Measurements from ENCODE around the gene PLEKHA5.

PLEKHA5 gene

GRCh38 chr12:19190292-19191031 is 60.9 kb downstream of the PLEKHA5 start:
- in situ Hi-C loops (cut with MboI; ENCODE audit: low pct_unique_long_range_greater_than_20kb, low sequenced_read_pairs): no loop called here
- DNase-seq: peak; percentile 82

DNA sequence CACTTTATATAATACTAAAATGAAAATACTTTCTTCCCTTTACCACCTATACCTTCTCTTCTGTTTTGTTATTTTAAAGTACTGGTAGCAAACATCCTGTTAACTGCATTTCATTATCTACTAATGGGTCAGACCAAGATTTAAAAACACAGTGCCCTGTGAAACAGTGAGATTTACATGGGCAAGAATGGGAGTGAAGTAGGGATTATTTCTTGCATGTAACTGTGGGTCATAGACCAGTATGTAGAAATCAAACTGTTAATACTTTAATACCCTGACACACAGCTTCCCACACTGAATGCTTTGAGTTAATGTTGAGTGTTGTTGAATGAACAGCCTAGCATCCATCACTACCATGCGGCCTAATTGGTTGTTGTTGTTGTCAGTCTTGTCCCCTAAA is 61.6 kb downstream of the PLEKHA5 start:
- no peak for DNase-seq
- in situ Hi-C loops (cut with MboI; ENCODE audit: low pct_unique_long_range_greater_than_20kb, low sequenced_read_pairs): no loop called here

- in situ Hi-C loops (cut with MboI; ENCODE audit: low pct_unique_long_range_greater_than_20kb, low sequenced_read_pairs): no loop called here
Observed at GRCh38 chr12:19191563-19191962, 62.0 kb downstream of the PLEKHA5 start.

GRCh38 chr12:19192710-19193109 is 63.2 kb downstream of the PLEKHA5 start:
- in situ Hi-C loops (cut with MboI; ENCODE audit: low pct_unique_long_range_greater_than_20kb, low sequenced_read_pairs): no loop called here
- DNase-seq: no peak

More at GRCh38 chr12:19191563-19191962, 62.0 kb downstream of the PLEKHA5 start:
- no peak for DNase-seq

DNA sequence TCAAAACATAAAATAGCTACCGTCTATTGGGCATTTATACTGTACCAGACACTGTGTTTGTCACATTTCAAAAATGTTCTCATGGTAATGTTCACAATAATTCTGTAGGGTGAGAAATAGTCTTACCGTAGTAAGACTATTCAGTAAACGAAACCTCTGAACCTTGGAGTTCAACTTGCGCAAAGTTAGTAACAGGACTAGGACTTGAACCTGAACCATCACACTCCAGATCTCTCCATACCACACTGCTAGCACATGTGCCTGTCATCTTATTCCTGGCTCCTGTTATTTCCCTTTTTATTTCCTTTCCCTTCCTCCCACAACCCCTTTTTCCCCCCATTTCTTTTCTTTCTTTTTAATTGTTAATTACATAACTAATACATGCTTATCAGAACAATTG is 65.4 kb downstream of the PLEKHA5 start:
- in situ Hi-C loops (cut with MboI; ENCODE audit: low pct_unique_long_range_greater_than_20kb, low sequenced_read_pairs): no loop called here

DNA sequence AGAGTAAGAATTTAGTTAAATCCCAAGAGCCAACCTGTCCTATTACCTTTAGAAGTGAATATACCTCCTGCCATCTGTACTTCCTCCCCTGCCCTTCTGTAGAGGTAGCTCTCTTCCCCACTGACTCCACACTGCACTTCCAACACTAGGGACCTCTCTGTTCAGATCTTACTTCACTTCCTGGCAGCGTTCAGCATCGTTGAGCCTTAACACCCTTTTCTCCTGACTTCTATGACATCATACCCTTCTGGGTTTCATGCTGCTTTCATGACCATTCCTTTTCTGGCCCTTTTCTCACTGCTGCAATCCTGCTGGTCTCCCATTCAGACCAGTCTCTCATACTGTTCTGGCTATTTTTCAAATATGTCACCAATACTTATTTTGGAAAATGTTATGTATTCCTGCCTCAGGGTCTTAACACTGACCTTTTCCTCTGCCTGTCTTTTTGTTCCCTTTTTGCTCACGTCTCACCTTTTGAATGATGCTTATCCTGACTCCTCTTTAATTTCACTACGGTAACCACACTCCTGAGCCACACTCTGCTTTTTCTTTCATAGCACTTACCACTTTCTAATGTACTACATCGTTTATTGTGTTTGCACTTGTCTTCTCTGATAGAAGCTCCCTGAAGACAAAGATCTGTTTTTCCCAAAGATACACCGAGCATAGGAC is 67.6 kb downstream of the PLEKHA5 start:
- in situ Hi-C loops (cut with MboI; ENCODE audit: low pct_unique_long_range_greater_than_20kb, low sequenced_read_pairs): no loop called here
- DNase-seq: peak; percentile 11

More for the DNA sequence above, 65.4 kb downstream of the PLEKHA5 start:
- DNase-seq: no peak

DNA sequence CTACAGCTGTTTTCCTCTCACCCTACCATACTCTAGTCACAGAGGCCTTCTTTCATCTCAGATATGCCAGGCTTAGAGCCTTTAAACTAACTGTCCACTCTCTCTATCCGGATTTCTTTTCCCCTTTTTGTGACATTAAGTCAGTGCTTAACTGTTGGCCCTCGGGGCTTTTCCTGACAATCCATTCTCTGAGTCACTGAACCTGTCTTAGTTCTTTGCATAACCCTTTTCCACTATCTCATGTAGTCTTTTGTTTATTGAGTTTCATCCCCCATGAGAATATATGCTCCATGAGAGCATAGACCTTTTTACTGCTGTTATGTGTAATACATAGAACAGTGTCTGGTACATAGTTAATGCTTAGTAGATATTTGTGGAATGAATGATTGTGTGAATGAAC is 68.7 kb downstream of the PLEKHA5 start:
- in situ Hi-C loops (cut with MboI; ENCODE audit: low pct_unique_long_range_greater_than_20kb, low sequenced_read_pairs): no loop called here
- DNase-seq: no peak

DNA sequence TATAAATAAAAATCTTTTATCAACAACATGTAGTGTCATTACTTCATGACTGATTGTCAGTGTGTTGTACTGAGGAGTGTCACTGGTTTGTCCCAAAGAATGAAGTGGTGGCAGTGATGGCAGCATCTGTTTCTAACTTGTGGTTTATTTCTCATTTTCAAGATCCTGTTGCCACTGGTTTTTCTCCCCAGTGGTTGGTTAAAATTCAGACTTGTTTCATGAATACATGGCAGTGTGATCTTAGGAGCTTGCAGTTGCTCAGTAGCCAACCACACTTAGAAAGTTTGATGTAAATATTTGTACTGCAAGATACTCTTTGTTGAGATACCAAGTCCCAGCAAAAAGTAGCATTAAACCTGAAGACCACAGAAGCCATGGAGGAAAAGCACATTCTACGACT is 69.8 kb downstream of the PLEKHA5 start:
- in situ Hi-C loops (cut with MboI; ENCODE audit: low pct_unique_long_range_greater_than_20kb, low sequenced_read_pairs): no loop called here
- DNase-seq: peak; percentile 10

GRCh38 chr12:19200261-19200660 is 70.7 kb downstream of the PLEKHA5 start:
- no peak for DNase-seq
- in situ Hi-C loops (cut with MboI; ENCODE audit: low pct_unique_long_range_greater_than_20kb, low sequenced_read_pairs): no loop called here

DNA sequence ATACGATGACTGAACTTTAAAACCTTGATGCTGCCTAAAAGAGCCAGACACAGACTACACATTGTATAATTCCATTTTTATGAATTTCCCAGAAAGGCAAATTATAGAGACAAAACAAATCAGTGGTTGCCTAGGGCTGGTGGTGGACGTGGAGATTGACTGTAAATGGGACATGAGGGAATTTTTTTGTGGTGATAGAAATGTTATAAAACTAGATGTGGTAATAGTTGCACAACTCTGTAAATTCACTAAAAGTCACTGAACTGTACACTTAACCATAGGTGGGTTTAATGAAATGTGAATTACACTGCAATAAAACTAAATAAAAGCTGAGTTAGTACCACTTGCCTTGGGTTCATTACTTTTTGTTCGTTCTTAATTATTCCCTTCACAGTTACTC is 72.1 kb downstream of the PLEKHA5 start:
- in situ Hi-C loops (cut with MboI; ENCODE audit: low pct_unique_long_range_greater_than_20kb, low sequenced_read_pairs): no loop called here
- DNase-seq: no peak

- in situ Hi-C loops (cut with MboI; ENCODE audit: low pct_unique_long_range_greater_than_20kb, low sequenced_read_pairs): no loop called here
- no peak for DNase-seq
Observed at GRCh38 chr12:19203013-19203412, 73.5 kb downstream of the PLEKHA5 start.

DNA sequence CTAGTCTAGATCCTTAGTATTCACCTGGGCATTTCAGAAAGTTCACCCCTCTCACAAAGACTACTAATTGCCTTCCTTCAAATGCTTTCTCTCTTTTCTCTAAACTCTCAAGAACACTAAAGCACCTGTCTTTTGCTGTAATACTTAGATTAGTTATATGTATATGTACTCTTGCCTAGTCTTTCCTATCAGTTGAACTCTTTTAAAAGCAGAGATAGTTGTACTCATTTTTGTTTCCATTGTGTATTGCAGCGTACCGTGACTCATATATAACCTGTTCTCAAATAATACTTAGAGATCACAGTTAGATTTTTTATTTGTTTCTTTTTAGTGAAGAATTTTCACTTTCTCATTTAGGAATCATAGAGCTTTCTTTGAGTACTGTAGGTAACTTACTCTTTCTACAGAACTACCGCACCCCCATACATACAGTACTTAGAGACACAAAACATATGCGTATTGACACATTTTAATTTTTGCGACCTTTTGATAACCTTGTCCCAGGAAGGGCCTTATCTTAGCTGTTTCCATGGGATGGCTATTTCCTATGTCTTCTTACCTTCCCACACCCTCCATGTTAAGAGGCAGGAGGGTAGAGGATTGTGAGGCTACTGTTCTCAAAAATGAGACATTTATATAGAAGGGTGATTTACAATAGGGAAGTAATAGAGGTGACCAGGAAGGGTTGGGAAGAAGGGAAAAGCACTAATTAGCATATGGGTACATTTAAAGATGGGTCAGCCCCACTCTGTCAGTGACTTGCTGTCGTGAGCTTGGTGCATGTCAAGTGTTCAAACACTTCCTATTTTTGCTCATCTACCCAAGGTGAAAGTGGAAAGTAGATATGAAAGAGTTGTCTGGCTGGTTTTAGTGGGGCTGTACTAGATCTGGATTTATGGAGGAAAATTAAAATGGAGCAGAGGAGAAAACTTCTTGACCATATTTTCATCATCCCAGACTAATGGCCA is 74.3 kb downstream of the PLEKHA5 start:
- DNase-seq: peak; percentile 18
- in situ Hi-C loops (cut with MboI; ENCODE audit: low pct_unique_long_range_greater_than_20kb, low sequenced_read_pairs): no loop called here

- in situ Hi-C loops (cut with MboI; ENCODE audit: low pct_unique_long_range_greater_than_20kb, low sequenced_read_pairs): no loop called here
Observed at GRCh38 chr12:19205120-19205519, 75.6 kb downstream of the PLEKHA5 start.

DNA sequence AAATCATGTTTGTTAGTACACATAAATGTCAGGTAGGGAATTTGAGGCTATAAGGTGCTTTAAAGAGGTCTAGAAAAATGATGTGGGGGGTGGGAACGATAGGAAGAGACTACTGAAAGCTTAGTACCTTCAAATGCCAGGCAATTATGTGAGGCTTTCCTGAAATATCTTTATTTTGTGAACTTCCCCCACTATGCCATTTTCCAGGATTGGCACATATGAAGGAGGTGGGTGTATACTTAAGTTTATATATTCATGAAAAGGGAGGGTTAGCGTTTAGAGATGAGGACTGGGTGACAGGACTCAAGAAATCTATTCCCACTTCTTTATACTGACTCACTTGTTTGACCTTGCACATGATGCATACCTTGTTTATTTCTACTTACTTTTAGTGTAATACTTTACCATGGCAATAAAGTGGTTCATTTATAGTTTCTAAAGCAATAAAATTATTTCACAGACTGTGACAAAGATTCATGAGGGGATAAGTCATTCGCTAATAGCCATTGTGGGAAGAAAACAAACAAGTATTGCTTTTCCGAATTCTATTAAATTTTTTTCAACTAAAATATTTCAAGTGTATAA is 77.1 kb downstream of the PLEKHA5 start:
- in situ Hi-C loops (cut with MboI; ENCODE audit: low pct_unique_long_range_greater_than_20kb, low sequenced_read_pairs): no loop called here
- DNase-seq: no peak

More at GRCh38 chr12:19205120-19205519, 75.6 kb downstream of the PLEKHA5 start:
- DNase-seq: no peak

DNA sequence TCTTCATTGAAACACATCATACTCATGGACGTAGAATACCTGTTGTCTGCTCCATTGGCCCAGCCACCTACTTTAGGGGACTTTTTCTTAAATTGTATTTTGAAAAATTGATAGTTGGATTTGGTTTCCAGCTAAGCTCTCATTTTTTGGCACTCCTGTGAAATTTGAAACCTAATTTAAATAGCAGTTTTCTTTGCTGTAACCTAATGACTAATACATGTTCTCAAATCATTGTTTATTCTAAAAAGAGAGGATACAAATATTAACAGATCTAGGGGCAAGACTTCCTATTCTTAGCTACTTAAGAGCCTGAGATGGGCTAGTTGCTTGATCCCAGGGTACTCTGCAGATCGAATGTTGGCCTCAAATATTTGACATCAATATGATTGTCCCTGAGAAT is 78.9 kb downstream of the PLEKHA5 start:
- DNase-seq: no peak
- in situ Hi-C loops (cut with MboI; ENCODE audit: low pct_unique_long_range_greater_than_20kb, low sequenced_read_pairs): no loop called here

- DNase-seq: no peak
- in situ Hi-C loops (cut with MboI; ENCODE audit: low pct_unique_long_range_greater_than_20kb, low sequenced_read_pairs): no loop called here
Observed at GRCh38 chr12:19209661-19210060, 80.1 kb downstream of the PLEKHA5 start.

- in situ Hi-C loops (cut with MboI; ENCODE audit: low pct_unique_long_range_greater_than_20kb, low sequenced_read_pairs): no loop called here
Observed at GRCh38 chr12:19211802-19212201, 82.3 kb downstream of the PLEKHA5 start.

GRCh38 chr12:19212245-19212644 is 82.7 kb downstream of the PLEKHA5 start:
- in situ Hi-C loops (cut with MboI; ENCODE audit: low pct_unique_long_range_greater_than_20kb, low sequenced_read_pairs): no loop called here
- DNase-seq: no peak

More at GRCh38 chr12:19211802-19212201, 82.3 kb downstream of the PLEKHA5 start:
- no peak for DNase-seq

DNA sequence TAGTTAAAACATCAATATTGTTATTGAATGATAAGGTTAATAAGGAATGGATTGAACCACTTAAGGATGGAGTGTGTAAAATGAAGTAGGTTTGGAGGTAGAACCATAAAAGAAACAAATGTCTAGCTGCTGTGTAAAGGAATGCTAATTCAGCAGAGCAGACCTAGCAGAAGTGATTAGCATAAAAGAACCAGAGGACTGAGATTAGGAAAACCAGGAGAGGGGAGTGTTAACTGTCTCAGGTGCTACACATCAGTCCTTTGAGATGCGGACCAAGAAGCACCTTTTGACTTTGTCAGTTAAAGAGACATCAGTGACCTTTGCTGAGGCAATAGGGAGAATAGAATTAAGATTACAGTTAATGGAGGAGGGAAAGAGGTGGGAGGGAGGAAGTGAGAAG is 84.5 kb downstream of the PLEKHA5 start:
- in situ Hi-C loops (cut with MboI; ENCODE audit: low pct_unique_long_range_greater_than_20kb, low sequenced_read_pairs): no loop called here
- no peak for DNase-seq
